CD14-positive monocyte (primary cell): ENCODE measurements around the gene ADAMTS18. TPM values are rescaled to one million over a fixed set of nuclear protein-coding genes. Genes with fewer than 3 reads are reported as not detected.

Source experiments
- DNase-seq, 3 donors: peaks; one replicate each; pipeline ENCODE4 v3.0.0-alpha.2; 2011 to 2022
- H2AFZ ChIP-seq: 2 replicates; pipeline ENCODE4 v1.6.0; 2012; ENCODE audit warnings: mild to moderate bottlenecking, low read depth, low read length, inconsistent platforms; ENCODE audit not compliant: insufficient read depth, poor library complexity, severe bottlenecking
- H3K27ac ChIP-seq, 2 donors: 1 replicate in 1 of 2; 2 replicates in 1 of 2; pipeline ENCODE4 v1.5.1; 2012 to 2013; ENCODE audit warnings: low read length in 2 of 2, control low read depth in 1 of 2, inconsistent platforms in 1 of 2, low read depth in 1 of 2, mild to moderate bottlenecking in 1 of 2
- H3K27me3 ChIP-seq, 2 donors: one replicate each; pipeline versions ENCODE4 v1.6.0 to v1.6.1; 2011 to 2013; ENCODE audit warnings: low read length in 2 of 2; ENCODE audit not compliant: control insufficient read depth in 2 of 2, insufficient read depth in 2 of 2
- H3K36me3 ChIP-seq, 2 donors: replicated peaks in 1 of 2; 1 replicate in 1 of 2; 2 replicates in 1 of 2; pipeline versions ENCODE4 v1.5.1 to v1.6.1; 2012 to 2013; ENCODE audit warnings: low read length in 2 of 2, control low read depth in 1 of 2, inconsistent platforms in 1 of 2, mild to moderate bottlenecking in 1 of 2; ENCODE audit not compliant: insufficient read depth in 2 of 2, control insufficient read depth in 1 of 2
- H3K4me1 ChIP-seq, 2 donors: 1 replicate in 1 of 2; 2 replicates in 1 of 2; pipeline versions ENCODE4 v1.5.1 to v1.6.1; 2012 to 2013; ENCODE audit warnings: low read length in 2 of 2, control low read depth in 1 of 2, inconsistent platforms in 1 of 2, mild to moderate bottlenecking in 1 of 2, moderate library complexity in 1 of 2; ENCODE audit not compliant: insufficient read depth in 2 of 2, control insufficient read depth in 1 of 2
- H3K4me2 ChIP-seq: replicated peaks from 2 replicates; pipeline ENCODE3; 2012; ENCODE audit warnings: low read length, moderate library complexity, mild to moderate bottlenecking; ENCODE audit not compliant: poor library complexity, severe bottlenecking; ENCODE audit errors: extremely low read depth
- H3K4me3 ChIP-seq, 3 experiments: fragments of 200-600 bp in 1 of 3; sonication (generic) in 1 of 3; replicated peaks in 1 of 3; 1 replicate in 2 of 3; 2 replicates in 1 of 3; pipeline ENCODE4 v1.5.1; 2011 to 2013; ENCODE audit warnings: low read length in 3 of 3, mild to moderate bottlenecking in 3 of 3, control low read depth in 2 of 3, low read depth in 2 of 3, inconsistent platforms in 1 of 3, moderate library complexity in 1 of 3
- H3K79me2 ChIP-seq: 2 replicates; pipeline ENCODE4 v1.6.0; 2012; ENCODE audit warnings: mild to moderate bottlenecking, control low read depth, inconsistent platforms, low read length, moderate library complexity; ENCODE audit not compliant: insufficient read depth
- H3K9ac ChIP-seq: 2 replicates; pipeline ENCODE4 v1.6.0; 2017; ENCODE audit warnings: low read length, mild to moderate bottlenecking; ENCODE audit not compliant: insufficient read depth, poor library complexity, severe bottlenecking
- H3K9me3 ChIP-seq, 2 donors: replicated peaks in 1 of 2; 1 replicate in 1 of 2; 2 replicates in 1 of 2; pipeline versions ENCODE4 v1.5.1 to v1.6.1; 2012 to 2013; ENCODE audit warnings: low read length in 2 of 2, control low read depth in 1 of 2; ENCODE audit not compliant: control insufficient read depth in 1 of 2, insufficient read depth in 1 of 2
- H4K20me1 ChIP-seq: 2 replicates; pipeline ENCODE4 v1.6.0; 2012; ENCODE audit warnings: mild to moderate bottlenecking, low read length, control low read depth, moderate library complexity; ENCODE audit not compliant: insufficient read depth
- H3K27ac Mint-ChIP-seq, 7 donors: one replicate each; pipeline ENCODE4 v1.8.0; 2020; ENCODE audit warnings: mild to moderate bottlenecking in 7 of 7, mixed read lengths in 7 of 7, moderate library complexity in 6 of 7, inconsistent platforms in 2 of 7
- H3K27me3 Mint-ChIP-seq, 3 donors: one replicate each; pipeline ENCODE4 v1.8.0; 2021 to 2022; ENCODE audit warnings: low read depth in 3 of 3, mild to moderate bottlenecking in 3 of 3, mixed read lengths in 3 of 3, moderate library complexity in 3 of 3, inconsistent platforms in 1 of 3
- H3K36me3 Mint-ChIP-seq, 2 donors: one replicate each; pipeline ENCODE4 v1.8.0; 2020; ENCODE audit warnings: mixed read lengths in 2 of 2, inconsistent platforms in 1 of 2, mild to moderate bottlenecking in 1 of 2
- H3K4me1 Mint-ChIP-seq: one replicate; pipeline ENCODE4 v1.8.0; 2020; ENCODE audit warnings: mild to moderate bottlenecking, mixed read lengths
- H3K4me3 Mint-ChIP-seq, 2 donors: one replicate each; pipeline ENCODE4 v1.8.0; 2020; ENCODE audit warnings: mild to moderate bottlenecking in 2 of 2, mixed read lengths in 2 of 2, moderate library complexity in 1 of 2
- H3K9me3 Mint-ChIP-seq, 7 donors: one replicate each; pipeline ENCODE4 v1.8.0; 2020 to 2022; ENCODE audit warnings: mixed read lengths in 7 of 7, mild to moderate bottlenecking in 6 of 7, moderate library complexity in 6 of 7, inconsistent platforms in 2 of 7
- CTCF ChIP-seq: fragments of 200-600 bp; IDR thresholded peaks from one replicate; pipeline ENCODE4 v1.8.0; 2022; ENCODE audit warnings: antibody characterized with exemption, mild to moderate bottlenecking
- WGBS: methylation state at CpG from one replicate; pipeline ENCODE4 v1.1.5; 2013; ENCODE audit warnings: missing lambda C conversion rate; ENCODE audit not compliant: insufficient coverage; 5-methylcytosine and 5-hydroxymethylcytosine counted together
- intact Hi-C, 2 donors: fragments of 100-400 bp; cut with micrococcal nuclease; formaldehyde crosslinking; loops; one replicate each; pipeline versions ENCODE4 v1.15.0 to v1.15.1; 2023
- polyA plus RNA-seq, 3 donors: library from polyadenylated mRNA; depleted of rRNA in 1 of 3; unstranded in 2 of 3; stranded (reverse) in 1 of 3; fragments of 300-500 nt in 2 of 3; fragments of >200 nt in 1 of 3; fragmentation: Illumina TruSeq in 2 of 3; gene quantifications; 1 replicate in 2 of 3; 2 replicates in 1 of 3; pipeline ENCODE4 v1.2.3, GENCODE V29; 2012 to 2021

Gene ADAMTS18
- polyA plus RNA-seq, 3 donors, result not detected

GRCh38 chr16:77398495-77398894 lies 36.3 kb downstream of the ADAMTS18 start:
- no peak overlapping the region for H3K27ac ChIP-seq
- no peak overlapping the region for H3K4me2 ChIP-seq
- no peak overlapping the region for H3K27ac Mint-ChIP-seq

GRCh38 chr16:77396461-77396860 lies 38.4 kb downstream of the ADAMTS18 start:
- no peaks in the 10 kb centered on the region for H3K79me2 ChIP-seq
- H3K4me1 Mint-ChIP-seq, result no peaks in the 10 kb centered on the region
- peaks cover 0 to 7% (median 2%) of the 10 kb centered on the region in 7 donors for H3K9me3 Mint-ChIP-seq
- no peaks in the 10 kb centered on the region for H3K36me3 ChIP-seq
- no peak overlapping the region for H3K4me3 Mint-ChIP-seq
- H3K27me3 Mint-ChIP-seq, result peaks cover 0 to 6% (median 2%) of the 10 kb centered on the region in 3 donors
- H3K4me2 ChIP-seq, result no peak overlapping the region
- TF ChIP-seq CTCF, result no peak
- no peak for DNase-seq
- WGBS, result no CpG with 5 or more reads among the region's 3 CpGs
- H3K9me3 ChIP-seq, result peaks cover 0 to 6% of the 10 kb centered on the region in 2 donors
- no peak overlapping the region for H3K27ac ChIP-seq
- intact Hi-C loops, result no loop called here
- no peaks in the 10 kb centered on the region for H3K27me3 ChIP-seq
- no peaks in the 10 kb centered on the region for H3K36me3 Mint-ChIP-seq
- no peak overlapping the region for H2AFZ ChIP-seq
- H3K27ac Mint-ChIP-seq, result no peak overlapping the region
- no peaks in the 10 kb centered on the region for H4K20me1 ChIP-seq
- H3K4me1 ChIP-seq, result no peaks in the 10 kb centered on the region
- no peak overlapping the region for H3K4me3 ChIP-seq
- no peak overlapping the region for H3K9ac ChIP-seq

More at GRCh38 chr16:77398495-77398894, 36.3 kb downstream of the ADAMTS18 start:
- DNase-seq, result no peak
- Mint-ChIP-seq H3K4me1 (no peaks in the 10 kb centered on the region), H3K4me3 (no peak overlapping the region), H3K27me3 (peaks cover 0 to 6% (median 2%) of the 10 kb centered on the region in 3 donors), H3K9me3 (peaks cover 0 to 2% (median 0%) of the 10 kb centered on the region in 7 donors), H3K36me3 (no peaks in the 10 kb centered on the region)
- TF ChIP-seq CTCF, result no peak
- Histone ChIP-seq H3K36me3 (no peaks in the 10 kb centered on the region), H4K20me1 (no peaks in the 10 kb centered on the region), H3K79me2 (no peaks in the 10 kb centered on the region), H3K27me3 (no peaks in the 10 kb centered on the region), H3K4me1 (no peaks in the 10 kb centered on the region), H3K9me3 (peaks cover 0 to 2% of the 10 kb centered on the region in 2 donors), H3K9ac (no peak overlapping the region), H3K4me3 (no peak overlapping the region), H2AFZ (no peak overlapping the region)
- WGBS, result no CpG with 5 or more reads among the region's 4 CpGs
- intact Hi-C loops, result no loop called here
